Neuron (in vitro differentiated cells): ENCODE results near the gene THAP7.
"Not testable (repeated sequence)": the region's sequence is repeated elsewhere in the genome, so short reads cannot be mapped to it uniquely, and the experiment has no call there.

Experiments used
- H2AFZ ChIP-seq: one replicate; pipeline ENCODE4 v1.6.1; 2013; ENCODE audit warnings: low read depth, mild to moderate bottlenecking, inconsistent platforms, low read length, moderate library complexity
- H3K27me3 ChIP-seq: one replicate; pipeline ENCODE4 v1.6.1; 2013; ENCODE audit warnings: low read length; ENCODE audit not compliant: insufficient read depth
- H3K36me3 ChIP-seq: one replicate; pipeline ENCODE4 v1.6.1; 2013; ENCODE audit warnings: low read length; ENCODE audit not compliant: insufficient read depth
- H3K4me1 ChIP-seq: one replicate; pipeline ENCODE4 v1.6.1; 2013; ENCODE audit warnings: low read length; ENCODE audit not compliant: insufficient read depth
- H3K4me3 ChIP-seq: 2 replicates; pipeline ENCODE4 v1.5.1; 2013; ENCODE audit warnings: mild to moderate bottlenecking, low read length, moderate library complexity
- H3K9me3 ChIP-seq: one replicate; pipeline ENCODE4 v1.6.1; 2013; ENCODE audit warnings: low read length

THAP7 gene

GRCh38 chr22:21039158-21039557, 37.2 kb upstream of the THAP7 start:
- not testable (repeated sequence) for H3K4me1 ChIP-seq, H3K9me3 ChIP-seq, H3K36me3 ChIP-seq, H3K4me3 ChIP-seq, H2AFZ ChIP-seq
- H3K27me3 ChIP-seq, result peaks cover 17% of the 10 kb centered on the region

- H3K4me1 ChIP-seq, result no peaks in the 10 kb centered on the region
- no peak overlapping the region for H2AFZ ChIP-seq
- no peaks in the 10 kb centered on the region for H3K9me3 ChIP-seq
- peaks cover 17% of the 10 kb centered on the region for H3K27me3 ChIP-seq
- H3K36me3 ChIP-seq, result no peaks in the 10 kb centered on the region
- no peak overlapping the region for H3K4me3 ChIP-seq
Observed at GRCh38 chr22:21038405-21038804, 36.5 kb upstream of the THAP7 start.

- no peak overlapping the region for H3K4me3 ChIP-seq
Observed at GRCh38 chr22:21034989-21035388, 33.1 kb upstream of the THAP7 start.

GRCh38 chr22:21033895-21034294, 32.0 kb upstream of the THAP7 start:
- H3K27me3 ChIP-seq, result peaks cover 14% of the 10 kb centered on the region
- H2AFZ ChIP-seq, result no peak overlapping the region
- H3K36me3 ChIP-seq, result no peaks in the 10 kb centered on the region
- H3K9me3 ChIP-seq, result no peaks in the 10 kb centered on the region
- no peak overlapping the region for H3K4me3 ChIP-seq
- peaks cover 9% of the 10 kb centered on the region for H3K4me1 ChIP-seq

More at GRCh38 chr22:21034989-21035388, 33.1 kb upstream of the THAP7 start:
- Histone ChIP-seq H3K27me3 (peaks cover 14% of the 10 kb centered on the region), H2AFZ (no peak overlapping the region), H3K9me3 (no peaks in the 10 kb centered on the region), H3K36me3 (no peaks in the 10 kb centered on the region), H3K4me1 (peaks cover 9% of the 10 kb centered on the region)

GRCh38 chr22:21032868-21033688, 31.2 kb upstream of the THAP7 start:
- Histone ChIP-seq H3K27me3 (peaks cover 12% of the 10 kb centered on the region), H3K4me3 (no peak overlapping the region)

GRCh38 chr22:21032037-21032867, 30.3 kb upstream of the THAP7 start, which contains the start of gene SLC7A4:
Gene SLC7A4, minus strand, starts transcription at chr22:21032561. Its CDS starts 749 bp downstream, at chr22:21031812.
- H3K9me3 ChIP-seq, result no peaks in the 10 kb centered on the region
- peaks cover 9% of the 10 kb centered on the region for H3K4me1 ChIP-seq
- peaks cover 6% of the 10 kb centered on the region for H3K27me3 ChIP-seq
- no peak within 1 kb of the TSS for H3K4me3 ChIP-seq
- no peak within 1 kb of the TSS for H2AFZ ChIP-seq
- no peaks in the 10 kb centered on the region for H3K36me3 ChIP-seq

More at GRCh38 chr22:21032868-21033688, 31.2 kb upstream of the THAP7 start:
- no peaks in the 10 kb centered on the region for H3K36me3 ChIP-seq
- H3K9me3 ChIP-seq, result no peaks in the 10 kb centered on the region
- peaks cover 9% of the 10 kb centered on the region for H3K4me1 ChIP-seq
- no peak overlapping the region for H2AFZ ChIP-seq

GRCh38 chr22:21031545-21032036, 29.7 kb upstream of the THAP7 start:
- Histone ChIP-seq H3K36me3 (no peaks in the 10 kb centered on the region), H3K9me3 (no peaks in the 10 kb centered on the region), H3K4me1 (peaks cover 9% of the 10 kb centered on the region), H2AFZ (no peak overlapping the region), H3K27me3 (peaks cover 5% of the 10 kb centered on the region), H3K4me3 (no peak overlapping the region)

- Histone ChIP-seq H3K4me3 (no peak overlapping the region), H3K9me3 (no peaks in the 10 kb centered on the region), H2AFZ (no peak overlapping the region), H3K4me1 (peaks cover 9% of the 10 kb centered on the region), H3K27me3 (peaks cover 5% of the 10 kb centered on the region), H3K36me3 (no peaks in the 10 kb centered on the region)
Observed at GRCh38 chr22:21030621-21031544, 29.0 kb upstream of the THAP7 start.

- Histone ChIP-seq H3K27me3 (peaks cover under 1% of the 10 kb centered on the region), H3K4me1 (peaks cover 9% of the 10 kb centered on the region), H2AFZ (no peak overlapping the region), H3K36me3 (no peaks in the 10 kb centered on the region), H3K9me3 (no peaks in the 10 kb centered on the region), H3K4me3 (no peak overlapping the region)
Observed at GRCh38 chr22:21030032-21030431, 28.1 kb upstream of the THAP7 start.

- no peaks in the 10 kb centered on the region for H3K36me3 ChIP-seq
- H3K4me1 ChIP-seq, result peaks cover 9% of the 10 kb centered on the region
- no peak overlapping the region for H2AFZ ChIP-seq
- H3K9me3 ChIP-seq, result no peaks in the 10 kb centered on the region
- H3K4me3 ChIP-seq, result no peak overlapping the region
- H3K27me3 ChIP-seq, result no peaks in the 10 kb centered on the region
Observed at GRCh38 chr22:21029486-21030025, 27.6 kb upstream of the THAP7 start.

GRCh38 chr22:21028277-21029251, 26.6 kb upstream of the THAP7 start:
- Histone ChIP-seq H3K9me3 (no peaks in the 10 kb centered on the region), H3K4me1 (peaks cover 9% of the 10 kb centered on the region), H3K36me3 (no peaks in the 10 kb centered on the region), H3K27me3 (no peaks in the 10 kb centered on the region), H3K4me3 (no peak overlapping the region), H2AFZ (no peak overlapping the region)
